ENCODE measurements around the gene MYO15B. TPM values are rescaled to one million over a fixed set of nuclear protein-coding genes. Genes with fewer than 3 reads are reported as not detected.

The MYO15B gene
- total RNA-seq, 1 experiment from 2014 or later: 30.3 TPM

DNA sequence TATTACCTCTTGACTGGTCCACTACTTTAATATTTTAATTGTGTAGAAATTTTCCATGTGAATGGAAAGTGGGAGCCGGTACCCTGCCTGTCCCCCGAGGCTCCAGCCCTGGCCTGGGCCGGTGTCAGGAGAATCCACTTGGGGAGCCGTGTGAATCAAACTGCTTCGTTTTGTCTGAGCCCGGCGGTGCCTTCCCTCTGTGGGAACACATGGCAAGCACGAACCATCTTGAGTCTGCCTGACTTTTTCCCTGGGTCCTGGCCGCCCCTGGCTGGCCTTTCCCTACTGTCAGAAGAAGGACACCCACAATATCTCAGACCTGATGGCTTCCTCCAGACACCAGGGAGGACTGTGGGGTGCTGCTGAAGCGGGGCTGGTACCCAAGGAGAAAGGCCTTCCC, 12.4 kb upstream of the MYO15B start:
- ChIA-PET CTCF (no interaction called here), POLR2A (no interaction called here), RAD21 (ENCODE audit: low non-redundant PET in 1 of 2, low total read pairs in 2 of 2, uncharacterized antibody in 2 of 2, unreplicated experiment in 2 of 2) (no interaction called here)
- Histone ChIP-seq H3K9ac (ENCODE audit: low read length) (no peak overlapping the region), H3K9me3 (ENCODE audit: control insufficient read depth in 1 of 2, insufficient read depth in 1 of 2, low read depth in 1 of 2, low read length in 2 of 2) (no peaks in the 10 kb centered on the region), H3K36me3 (ENCODE audit: control insufficient read depth in 1 of 2, insufficient read depth in 2 of 2, low read length in 2 of 2) (peaks cover 0 to 8% of the 10 kb centered on the region in 2 experiments; a peak in 1 of 4 replicates), H3K4me3 (replicated peaks in 1 of 2; ENCODE audit: low read depth in 1 of 2, low read length in 2 of 2) (no peak overlapping the region), H3K9me2 (ENCODE audit: insufficient read depth) (no peaks in the 10 kb centered on the region), H4K20me1 (ENCODE audit: insufficient read depth) (no peaks in the 10 kb centered on the region), H3K27me3 (ENCODE audit: insufficient read depth, low read length) (no peaks in the 10 kb centered on the region), H2AFZ (ENCODE audit: low read depth, low read length, poor library complexity, severe bottlenecking) (no peak overlapping the region), H3K4me2 (ENCODE audit: low read length) (no peak overlapping the region), H3K27ac (ENCODE audit: low read depth, low read length) (no peak overlapping the region), H3K79me2 (ENCODE audit: insufficient read depth, low read length) (no peaks in the 10 kb centered on the region), H3K4me1 (ENCODE audit: control insufficient read depth in 1 of 2, insufficient read depth in 2 of 2, low read length in 2 of 2) (peaks cover 9% of the 10 kb centered on the region in 2 experiments; a peak in 2 of 4 replicates)
- BruUV-seq (replicated peaks): no TSS peak
- ATAC-seq: no peak
- intact Hi-C loops (cut with micrococcal nuclease): no loop called here
- DNase-seq (ENCODE audit: low read depth, low spot score): no peak
- TF ChIP-seq SIN3A (IDR thresholded peaks at IDR 0.05; ENCODE audit: low read depth): no peak
- TF ChIP-seq, protein P1, sequence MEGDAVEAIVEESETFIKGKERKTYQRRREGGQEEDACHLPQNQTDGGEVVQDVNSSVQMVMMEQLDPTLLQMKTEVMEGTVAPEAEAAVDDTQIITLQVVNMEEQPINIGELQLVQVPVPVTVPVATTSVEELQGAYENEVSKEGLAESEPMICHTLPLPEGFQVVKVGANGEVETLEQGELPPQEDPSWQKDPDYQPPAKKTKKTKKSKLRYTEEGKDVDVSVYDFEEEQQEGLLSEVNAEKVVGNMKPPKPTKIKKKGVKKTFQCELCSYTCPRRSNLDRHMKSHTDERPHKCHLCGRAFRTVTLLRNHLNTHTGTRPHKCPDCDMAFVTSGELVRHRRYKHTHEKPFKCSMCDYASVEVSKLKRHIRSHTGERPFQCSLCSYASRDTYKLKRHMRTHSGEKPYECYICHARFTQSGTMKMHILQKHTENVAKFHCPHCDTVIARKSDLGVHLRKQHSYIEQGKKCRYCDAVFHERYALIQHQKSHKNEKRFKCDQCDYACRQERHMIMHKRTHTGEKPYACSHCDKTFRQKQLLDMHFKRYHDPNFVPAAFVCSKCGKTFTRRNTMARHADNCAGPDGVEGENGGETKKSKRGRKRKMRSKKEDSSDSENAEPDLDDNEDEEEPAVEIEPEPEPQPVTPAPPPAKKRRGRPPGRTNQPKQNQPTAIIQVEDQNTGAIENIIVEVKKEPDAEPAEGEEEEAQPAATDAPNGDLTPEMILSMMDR (IDR thresholded peaks at IDR 0.05 in 2 of 3, conservative IDR thresholded peaks at IDR 0.05 in 1 of 3; ENCODE audit: borderline replicate concordance in 1 of 3, insufficient read depth in 1 of 3, low read depth in 2 of 3, low read length in 2 of 3): no peak
- TF ChIP-seq CBX3 (IDR thresholded peaks at IDR 0.05; ENCODE audit: low read depth): no peak
- no peak for TF ChIP-seq FOSL1 (IDR thresholded peaks at IDR 0.05; ENCODE audit: low read depth)
- TF ChIP-seq EZH2 (IDR thresholded peaks at IDR 0.05): no peak
- TF ChIP-seq, protein P2, sequence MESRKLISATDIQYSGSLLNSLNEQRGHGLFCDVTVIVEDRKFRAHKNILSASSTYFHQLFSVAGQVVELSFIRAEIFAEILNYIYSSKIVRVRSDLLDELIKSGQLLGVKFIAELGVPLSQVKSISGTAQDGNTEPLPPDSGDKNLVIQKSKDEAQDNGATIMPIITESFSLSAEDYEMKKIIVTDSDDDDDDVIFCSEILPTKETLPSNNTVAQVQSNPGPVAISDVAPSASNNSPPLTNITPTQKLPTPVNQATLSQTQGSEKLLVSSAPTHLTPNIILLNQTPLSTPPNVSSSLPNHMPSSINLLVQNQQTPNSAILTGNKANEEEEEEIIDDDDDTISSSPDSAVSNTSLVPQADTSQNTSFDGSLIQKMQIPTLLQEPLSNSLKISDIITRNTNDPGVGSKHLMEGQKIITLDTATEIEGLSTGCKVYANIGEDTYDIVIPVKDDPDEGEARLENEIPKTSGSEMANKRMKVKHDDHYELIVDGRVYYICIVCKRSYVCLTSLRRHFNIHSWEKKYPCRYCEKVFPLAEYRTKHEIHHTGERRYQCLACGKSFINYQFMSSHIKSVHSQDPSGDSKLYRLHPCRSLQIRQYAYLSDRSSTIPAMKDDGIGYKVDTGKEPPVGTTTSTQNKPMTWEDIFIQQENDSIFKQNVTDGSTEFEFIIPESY (IDR thresholded peaks at IDR 0.05; ENCODE audit: extremely low read depth, insufficient replicate concordance, low read length): no peak
- no peak for TF ChIP-seq EZH2phosphoT487 (IDR thresholded peaks at IDR 0.05; ENCODE audit: borderline replicate concordance)
- TF ChIP-seq SP1 (IDR thresholded peaks at IDR 0.05; ENCODE audit: low read depth): no peak
- no peak for TF ChIP-seq POLR2A (IDR thresholded peaks at IDR 0.05; ENCODE audit: borderline replicate concordance, extremely low read depth, insufficient read depth, insufficient read length)
- TF ChIP-seq, protein P3, sequence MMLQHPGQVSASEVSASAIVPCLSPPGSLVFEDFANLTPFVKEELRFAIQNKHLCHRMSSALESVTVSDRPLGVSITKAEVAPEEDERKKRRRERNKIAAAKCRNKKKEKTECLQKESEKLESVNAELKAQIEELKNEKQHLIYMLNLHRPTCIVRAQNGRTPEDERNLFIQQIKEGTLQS (IDR thresholded peaks at IDR 0.05): no peak
- TF ChIP-seq YY1 (IDR thresholded peaks at IDR 0.05; ENCODE audit: extremely low read depth, insufficient replicate concordance, low read depth, low read length): no peak
- TF ChIP-seq, protein P4, sequence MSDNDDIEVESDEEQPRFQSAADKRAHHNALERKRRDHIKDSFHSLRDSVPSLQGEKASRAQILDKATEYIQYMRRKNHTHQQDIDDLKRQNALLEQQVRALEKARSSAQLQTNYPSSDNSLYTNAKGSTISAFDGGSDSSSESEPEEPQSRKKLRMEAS (IDR thresholded peaks at IDR 0.05): no peak
- TF ChIP-seq CEBPB (IDR thresholded peaks at IDR 0.05; ENCODE audit: low read depth): no peak
- TF ChIP-seq SRF (IDR thresholded peaks at IDR 0.05; ENCODE audit: low read depth): no peak
- TF ChIP-seq JUND (IDR thresholded peaks at IDR 0.05): no peak
- TF ChIP-seq EGR1 (IDR thresholded peaks at IDR 0.05; ENCODE audit: low read depth): no peak
- no peak for TF ChIP-seq RAD21 (IDR thresholded peaks at IDR 0.05; ENCODE audit: low read depth)
- no peak for TF ChIP-seq TCF7L2 (IDR thresholded peaks at IDR 0.05; ENCODE audit: borderline replicate concordance, extremely low read depth, insufficient read depth, insufficient read length)

All from HCT116 (cell line).